ENCODE measurements around the gene QTRT2.

Gene QTRT2

DNA sequence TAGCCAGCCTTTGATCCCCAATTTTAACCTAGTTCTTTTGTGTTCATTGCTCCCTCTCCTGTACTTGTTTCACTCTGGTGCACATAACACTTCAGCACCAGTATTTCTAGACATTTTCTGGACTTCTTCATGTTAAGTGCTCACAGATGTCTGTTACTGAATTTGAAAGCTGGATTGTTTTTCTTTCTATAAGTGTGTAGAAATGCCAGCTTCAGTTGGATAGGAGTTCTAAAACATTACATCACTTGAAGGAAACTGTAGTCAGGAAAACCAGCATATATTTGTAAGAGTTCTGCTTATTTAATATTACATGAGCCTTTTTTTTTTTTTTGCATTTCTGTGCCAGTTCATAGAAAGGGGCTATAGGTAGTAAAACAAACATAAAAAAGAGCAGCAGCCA is 21.6 kb downstream of the QTRT2 start:
- no peak overlapping the region for H3K27ac ChIP-seq (replicated peaks)
- no peaks in the 10 kb centered on the region for H3K27me3 ChIP-seq (ENCODE audit: insufficient read depth, poor library complexity, severe bottlenecking)
- no peak for DNase-seq (ENCODE audit: low read depth in 1 of 2, low spot score in 1 of 2)
- H3K4me3 ChIP-seq (replicated peaks; ENCODE audit: insufficient read depth, low read length), result no peak overlapping the region
- TF ChIP-seq POLR2AphosphoS5 (IDR thresholded peaks at IDR 0.05; ENCODE audit: low read depth) (no peak), SPI1 (IDR thresholded peaks at IDR 0.05; ENCODE audit: borderline replicate concordance, low read depth) (no peak), GABPA (IDR thresholded peaks at IDR 0.05; ENCODE audit: low read depth) (no peak)
- TF ChIP-seq, protein P1, sequence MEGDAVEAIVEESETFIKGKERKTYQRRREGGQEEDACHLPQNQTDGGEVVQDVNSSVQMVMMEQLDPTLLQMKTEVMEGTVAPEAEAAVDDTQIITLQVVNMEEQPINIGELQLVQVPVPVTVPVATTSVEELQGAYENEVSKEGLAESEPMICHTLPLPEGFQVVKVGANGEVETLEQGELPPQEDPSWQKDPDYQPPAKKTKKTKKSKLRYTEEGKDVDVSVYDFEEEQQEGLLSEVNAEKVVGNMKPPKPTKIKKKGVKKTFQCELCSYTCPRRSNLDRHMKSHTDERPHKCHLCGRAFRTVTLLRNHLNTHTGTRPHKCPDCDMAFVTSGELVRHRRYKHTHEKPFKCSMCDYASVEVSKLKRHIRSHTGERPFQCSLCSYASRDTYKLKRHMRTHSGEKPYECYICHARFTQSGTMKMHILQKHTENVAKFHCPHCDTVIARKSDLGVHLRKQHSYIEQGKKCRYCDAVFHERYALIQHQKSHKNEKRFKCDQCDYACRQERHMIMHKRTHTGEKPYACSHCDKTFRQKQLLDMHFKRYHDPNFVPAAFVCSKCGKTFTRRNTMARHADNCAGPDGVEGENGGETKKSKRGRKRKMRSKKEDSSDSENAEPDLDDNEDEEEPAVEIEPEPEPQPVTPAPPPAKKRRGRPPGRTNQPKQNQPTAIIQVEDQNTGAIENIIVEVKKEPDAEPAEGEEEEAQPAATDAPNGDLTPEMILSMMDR (IDR thresholded peaks at IDR 0.05; ENCODE audit: insufficient read depth, low read length), result no peak
- TF ChIP-seq, protein P2, sequence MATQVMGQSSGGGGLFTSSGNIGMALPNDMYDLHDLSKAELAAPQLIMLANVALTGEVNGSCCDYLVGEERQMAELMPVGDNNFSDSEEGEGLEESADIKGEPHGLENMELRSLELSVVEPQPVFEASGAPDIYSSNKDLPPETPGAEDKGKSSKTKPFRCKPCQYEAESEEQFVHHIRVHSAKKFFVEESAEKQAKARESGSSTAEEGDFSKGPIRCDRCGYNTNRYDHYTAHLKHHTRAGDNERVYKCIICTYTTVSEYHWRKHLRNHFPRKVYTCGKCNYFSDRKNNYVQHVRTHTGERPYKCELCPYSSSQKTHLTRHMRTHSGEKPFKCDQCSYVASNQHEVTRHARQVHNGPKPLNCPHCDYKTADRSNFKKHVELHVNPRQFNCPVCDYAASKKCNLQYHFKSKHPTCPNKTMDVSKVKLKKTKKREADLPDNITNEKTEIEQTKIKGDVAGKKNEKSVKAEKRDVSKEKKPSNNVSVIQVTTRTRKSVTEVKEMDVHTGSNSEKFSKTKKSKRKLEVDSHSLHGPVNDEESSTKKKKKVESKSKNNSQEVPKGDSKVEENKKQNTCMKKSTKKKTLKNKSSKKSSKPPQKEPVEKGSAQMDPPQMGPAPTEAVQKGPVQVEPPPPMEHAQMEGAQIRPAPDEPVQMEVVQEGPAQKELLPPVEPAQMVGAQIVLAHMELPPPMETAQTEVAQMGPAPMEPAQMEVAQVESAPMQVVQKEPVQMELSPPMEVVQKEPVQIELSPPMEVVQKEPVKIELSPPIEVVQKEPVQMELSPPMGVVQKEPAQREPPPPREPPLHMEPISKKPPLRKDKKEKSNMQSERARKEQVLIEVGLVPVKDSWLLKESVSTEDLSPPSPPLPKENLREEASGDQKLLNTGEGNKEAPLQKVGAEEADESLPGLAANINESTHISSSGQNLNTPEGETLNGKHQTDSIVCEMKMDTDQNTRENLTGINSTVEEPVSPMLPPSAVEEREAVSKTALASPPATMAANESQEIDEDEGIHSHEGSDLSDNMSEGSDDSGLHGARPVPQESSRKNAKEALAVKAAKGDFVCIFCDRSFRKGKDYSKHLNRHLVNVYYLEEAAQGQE (IDR thresholded peaks at IDR 0.05; ENCODE audit: insufficient replicate concordance, low read depth), result no peak

DNA sequence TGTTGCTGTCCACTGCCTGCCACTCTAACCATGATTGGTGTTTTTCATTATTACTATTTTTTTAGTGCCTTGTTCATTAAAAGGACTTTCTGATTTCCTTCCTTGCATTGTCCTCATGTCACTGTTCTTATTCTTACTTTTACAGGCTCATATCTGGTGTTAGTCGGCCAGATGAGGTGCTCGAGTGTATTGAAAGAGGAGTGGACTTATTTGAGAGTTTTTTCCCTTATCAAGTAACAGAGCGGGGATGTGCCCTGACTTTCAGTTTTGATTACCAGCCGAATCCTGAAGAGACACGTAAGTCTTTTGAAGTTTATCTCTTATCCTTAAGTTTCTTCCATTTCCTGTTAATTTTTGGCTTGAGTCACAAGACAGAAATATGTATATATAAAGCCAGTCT is 23.2 kb downstream of the QTRT2 start:
- TF ChIP-seq SPI1 (IDR thresholded peaks at IDR 0.05; ENCODE audit: borderline replicate concordance, low read depth), result no peak
- TF ChIP-seq POLR2AphosphoS5 (IDR thresholded peaks at IDR 0.05; ENCODE audit: low read depth), result no peak
- TF ChIP-seq, protein P1 (IDR thresholded peaks at IDR 0.05; ENCODE audit: insufficient read depth, low read length), result no peak
- no peak for TF ChIP-seq GABPA (IDR thresholded peaks at IDR 0.05; ENCODE audit: low read depth)
- TF ChIP-seq, protein P2 (IDR thresholded peaks at IDR 0.05; ENCODE audit: insufficient replicate concordance, low read depth), result no peak
- DNase-seq (ENCODE audit: low read depth in 1 of 2, low spot score in 1 of 2), result no peak
- no peaks in the 10 kb centered on the region for H3K27me3 ChIP-seq (ENCODE audit: insufficient read depth, poor library complexity, severe bottlenecking)
- no peak overlapping the region for H3K27ac ChIP-seq (replicated peaks)
- no peak overlapping the region for H3K4me3 ChIP-seq (replicated peaks; ENCODE audit: insufficient read depth, low read length)

DNA sequence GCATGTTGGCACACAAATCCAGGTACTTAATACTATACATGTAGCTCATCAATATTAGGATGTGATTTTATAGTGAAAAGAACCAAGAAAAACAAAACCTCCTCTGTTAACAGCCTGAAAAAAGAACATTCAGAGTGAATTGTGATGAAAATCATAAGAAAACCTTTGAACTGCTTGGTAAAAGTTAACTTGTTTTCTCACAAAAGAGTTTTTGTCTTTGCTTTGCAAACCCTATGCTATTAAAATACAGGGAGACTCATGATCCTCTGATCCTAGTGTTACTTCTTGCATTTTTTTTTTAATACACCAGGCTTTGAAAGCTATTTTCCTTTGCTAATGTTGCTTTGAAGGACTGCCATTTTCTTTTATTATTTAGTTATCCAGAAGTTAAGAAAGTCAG is 23.7 kb downstream of the QTRT2 start:
- no peak for DNase-seq (ENCODE audit: low read depth in 1 of 2, low spot score in 1 of 2)
- no peaks in the 10 kb centered on the region for H3K27me3 ChIP-seq (ENCODE audit: insufficient read depth, poor library complexity, severe bottlenecking)
- H3K4me3 ChIP-seq (replicated peaks; ENCODE audit: insufficient read depth, low read length), result no peak overlapping the region
- H3K27ac ChIP-seq (replicated peaks), result no peak overlapping the region
- TF ChIP-seq SPI1 (IDR thresholded peaks at IDR 0.05; ENCODE audit: borderline replicate concordance, low read depth), result no peak
- TF ChIP-seq, protein P2 (IDR thresholded peaks at IDR 0.05; ENCODE audit: insufficient replicate concordance, low read depth), result no peak
- TF ChIP-seq, protein P1 (IDR thresholded peaks at IDR 0.05; ENCODE audit: insufficient read depth, low read length), result no peak
- TF ChIP-seq POLR2AphosphoS5 (IDR thresholded peaks at IDR 0.05; ENCODE audit: low read depth), result no peak
- TF ChIP-seq GABPA (IDR thresholded peaks at IDR 0.05; ENCODE audit: low read depth), result no peak

Measured in HL-60 (cell line).